ENCODE measurements around the gene TLK2.
"Not testable (repeated sequence)": the region's sequence is repeated elsewhere in the genome, so short reads cannot be mapped to it uniquely, and the experiment has no call there.

Gene TLK2

GRCh38 chr17:62611292-62611691 lies 132.7 kb downstream of the TLK2 start:
- DNase-seq = no peak

- no peak for DNase-seq
Measured at GRCh38 chr17:62611728-62612127, 133.1 kb downstream of the TLK2 start.

- not testable (repeated sequence) for DNase-seq
Measured at GRCh38 chr17:62612289-62612688, 133.7 kb downstream of the TLK2 start.

GRCh38 chr17:62613095-62613494 lies 134.5 kb downstream of the TLK2 start:
- not testable (repeated sequence) for DNase-seq

GRCh38 chr17:62614142-62614541 lies 135.5 kb downstream of the TLK2 start:
- DNase-seq = peak; percentile 84

GRCh38 chr17:62615503-62615902 lies 136.9 kb downstream of the TLK2 start:
- DNase-seq = no peak

GRCh38 chr17:62616993-62617893 lies 138.6 kb downstream of the TLK2 start:
- DNase-seq = no peak

- peak; percentile 32 for DNase-seq
Measured at GRCh38 chr17:62617894-62618472, 139.4 kb downstream of the TLK2 start.

- DNase-seq = no peak
Measured at GRCh38 chr17:62618647-62619416, 140.2 kb downstream of the TLK2 start.

GRCh38 chr17:62619417-62620155 lies 141.0 kb downstream of the TLK2 start:
- no peak for DNase-seq

GRCh38 chr17:62621223-62621622 lies 142.6 kb downstream of the TLK2 start:
- no peak for DNase-seq

- DNase-seq = no peak
Measured at GRCh38 chr17:62625184-62625869, 146.7 kb downstream of the TLK2 start.

- DNase-seq = peak; percentile 97
Measured at GRCh38 chr17:62625870-62626200, 147.2 kb downstream of the TLK2 start.

GRCh38 chr17:62626719-62627218 lies 148.1 kb downstream of the TLK2 start:
- peak; percentile 38 for DNase-seq

- DNase-seq = peak; percentile 43
Measured at GRCh38 chr17:62627219-62627903, 148.7 kb downstream of the TLK2 start, which contains the start of gene MRC2. Gene MRC2 (plus strand): TSS chr17:62627670. CDS start chr17:62627803, 133 bp downstream.

GRCh38 chr17:62627904-62628633 lies 149.4 kb downstream of the TLK2 start:
- peak; percentile 34 for DNase-seq

GRCh38 chr17:62628831-62629555 lies 150.4 kb downstream of the TLK2 start:
- DNase-seq = no peak

- DNase-seq = no peak
Measured at GRCh38 chr17:62629556-62630364, 151.1 kb downstream of the TLK2 start.
